BLaER1 treated with 17β-estradiol and CSF1 and Interleukin-3, amounts not matched to agents 10 nM and 100 nM (cell line): ENCODE measurements around the gene RAPSN.

Experiments used
- H3K27ac ChIP-seq, 11 experiments: shearing (Covaris generic); formaldehyde crosslinking; 2 replicates each; pipeline ENCODE4 v1.8.1; 2022
- H3K27me3 ChIP-seq, 11 experiments: shearing (Covaris generic); formaldehyde crosslinking; 2 replicates each; pipeline ENCODE4 v1.8.1; 2022
- H3K36me3 ChIP-seq, 11 experiments: shearing (Covaris generic); formaldehyde crosslinking; 2 replicates each; pipeline ENCODE4 v1.8.1; 2022
- H3K4me1 ChIP-seq, 10 experiments: shearing (Covaris generic); formaldehyde crosslinking; 2 replicates each; pipeline ENCODE4 v1.8.1; 2022
- H3K4me2 ChIP-seq, 11 experiments: shearing (Covaris generic); formaldehyde crosslinking; 2 replicates each; pipeline ENCODE4 v1.8.1; 2022
- H3K4me3 ChIP-seq, 10 experiments: shearing (Covaris generic); formaldehyde crosslinking; 2 replicates each; pipeline ENCODE4 v1.8.1; 2022
- H3K9ac ChIP-seq, 11 experiments: shearing (Covaris generic); formaldehyde crosslinking; 2 replicates each; pipeline ENCODE4 v1.8.1; 2022
- H3K9me3 ChIP-seq, 11 experiments: shearing (Covaris generic); formaldehyde crosslinking; replicated peaks in 1 of 11; 2 replicates each; pipeline ENCODE4 v1.8.1; 2022
- H4K20me1 ChIP-seq, 11 experiments: shearing (Covaris generic); formaldehyde crosslinking; 2 replicates each; pipeline ENCODE4 v1.8.1; 2022
- Cebpa-rat ChIP-seq, 11 experiments: shearing (Covaris generic); IDR thresholded peaks; 2 replicates each; pipeline ENCODE4 v1.8.1; 2022

Gene RAPSN

GRCh38 chr11:47487421-47487820 is 38.5 kb upstream of the RAPSN start:
- no peak overlapping the region for H3K9ac ChIP-seq
- H4K20me1 ChIP-seq = peaks cover 45 to 87% (median 68%) of the 10 kb centered on the region in 11 experiments; a peak in 21 of 22 replicates
- TF ChIP-seq Cebpa-rat (IDR thresholded peaks at IDR 0.05) = no peak
- no peaks in the 10 kb centered on the region for H3K27me3 ChIP-seq
- H3K9me3 ChIP-seq = no peaks in the 10 kb centered on the region
- no peak overlapping the region for H3K4me2 ChIP-seq
- peaks cover 77 to 94% (median 87%) of the 10 kb centered on the region in 11 experiments for H3K36me3 ChIP-seq
- H3K27ac ChIP-seq = no peak overlapping the region; a peak in 1 of 22 replicates
- no peak overlapping the region for H3K4me3 ChIP-seq
- peaks cover 0 to 43% (median 4%) of the 10 kb centered on the region in 10 experiments; a peak in 9 of 20 replicates for H3K4me1 ChIP-seq

- peaks cover 26 to 83% (median 45%) of the 10 kb centered on the region in 11 experiments; a peak in 21 of 22 replicates for H4K20me1 ChIP-seq
- peak in 6 of 11 experiments; percentile 32 to 52 (median 36); a peak in 5 of 22 replicates for TF ChIP-seq Cebpa-rat (IDR thresholded peaks at IDR 0.05)
- H3K27ac ChIP-seq = no peak overlapping the region
- H3K4me3 ChIP-seq = no peak overlapping the region
- H3K9ac ChIP-seq = no peak overlapping the region
- H3K4me2 ChIP-seq = peak overlapping the region in 2 of 11 experiments; percentile 50 to 57; a peak in 2 of 22 replicates
- H3K4me1 ChIP-seq = peaks cover 0 to 47% (median 22%) of the 10 kb centered on the region in 10 experiments; a peak in 16 of 20 replicates
- peaks cover 91 to 100% (median 96%) of the 10 kb centered on the region in 11 experiments for H3K36me3 ChIP-seq
- H3K27me3 ChIP-seq = no peaks in the 10 kb centered on the region
- H3K9me3 ChIP-seq = no peaks in the 10 kb centered on the region
These were observed 36.2 kb upstream of the RAPSN start for GRCh38 chr11:47485107-47485506.

- Histone ChIP-seq H3K4me3 (no peak overlapping the region), H4K20me1 (peaks cover 10 to 76% (median 34%) of the 10 kb centered on the region in 11 experiments; a peak in 19 of 22 replicates), H3K4me2 (peak overlapping the region in 3 of 11 experiments; percentile 19 to 66 (median 57); a peak in 5 of 22 replicates), H3K36me3 (peaks cover 95 to 100% (median 97%) of the 10 kb centered on the region in 11 experiments), H3K27ac (peak overlapping the region in 5 of 11 experiments; percentile 8 to 34 (median 15); a peak in 6 of 22 replicates), H3K4me1 (peaks cover 0 to 47% (median 22%) of the 10 kb centered on the region in 10 experiments; a peak in 16 of 20 replicates), H3K9me3 (no peaks in the 10 kb centered on the region), H3K9ac (no peak overlapping the region), H3K27me3 (no peaks in the 10 kb centered on the region)
- no peak for TF ChIP-seq Cebpa-rat (IDR thresholded peaks at IDR 0.05)
These were observed 34.5 kb upstream of the RAPSN start for GRCh38 chr11:47483457-47483856.

GRCh38 chr11:47480762-47481161 is 31.8 kb upstream of the RAPSN start:
- Histone ChIP-seq H3K36me3 (peaks cover 97 to 100% (median 98%) of the 10 kb centered on the region in 11 experiments), H4K20me1 (peaks cover 0 to 82% (median 36%) of the 10 kb centered on the region in 11 experiments; a peak in 16 of 22 replicates)

GRCh38 chr11:47478651-47479329 is 29.9 kb upstream of the RAPSN start:
- Histone ChIP-seq H4K20me1 (peaks cover 7 to 83% (median 36%) of the 10 kb centered on the region in 11 experiments; a peak in 17 of 22 replicates), H3K4me2 (no peak overlapping the region), H3K36me3 (peaks cover 99 to 100% (median 100%) of the 10 kb centered on the region in 11 experiments), H3K9me3 (no peaks in the 10 kb centered on the region), H3K4me1 (peaks cover 0 to 40% (median 23%) of the 10 kb centered on the region in 10 experiments; a peak in 16 of 20 replicates), H3K27ac (peak overlapping the region in 4 of 11 experiments; percentile 2 to 81 (median 77); a peak in 6 of 22 replicates), H3K9ac (peak overlapping the region in 1 of 11 experiments; percentile 11; a peak in 1 of 22 replicates), H3K4me3 (no peak overlapping the region), H3K27me3 (no peaks in the 10 kb centered on the region)
- no peak for TF ChIP-seq Cebpa-rat (IDR thresholded peaks at IDR 0.05)

More at GRCh38 chr11:47480762-47481161, 31.8 kb upstream of the RAPSN start:
- Histone ChIP-seq H3K9me3 (no peaks in the 10 kb centered on the region), H3K4me1 (peaks cover 0 to 57% (median 25%) of the 10 kb centered on the region in 10 experiments; a peak in 16 of 20 replicates), H3K27ac (peak overlapping the region in 9 of 11 experiments; percentile 9 to 83 (median 69); a peak in 16 of 22 replicates), H3K4me3 (no peak overlapping the region), H3K9ac (peak overlapping the region in 6 of 11 experiments; percentile 3 to 63 (median 48); a peak in 7 of 22 replicates), H3K4me2 (peak overlapping the region in 5 of 11 experiments; percentile 27 to 52 (median 28); a peak in 7 of 22 replicates), H3K27me3 (no peaks in the 10 kb centered on the region)
- peak in 9 of 11 experiments; percentile 22 to 90 (median 79); a peak in 15 of 22 replicates for TF ChIP-seq Cebpa-rat (IDR thresholded peaks at IDR 0.05)

- peaks cover 0 to 30% (median 20%) of the 10 kb centered on the region in 10 experiments; a peak in 16 of 20 replicates for H3K4me1 ChIP-seq
- no peak overlapping the region for H3K4me3 ChIP-seq
- peak overlapping the region in 2 of 11 experiments; percentile 4; a peak in 1 of 22 replicates for H3K4me2 ChIP-seq
- peaks cover 99 to 100% (median 100%) of the 10 kb centered on the region in 11 experiments for H3K36me3 ChIP-seq
- no peak overlapping the region; a peak in 1 of 22 replicates for H3K9ac ChIP-seq
- no peak for TF ChIP-seq Cebpa-rat (IDR thresholded peaks at IDR 0.05)
- no peaks in the 10 kb centered on the region for H3K27me3 ChIP-seq
- peak overlapping the region in 2 of 11 experiments; percentile 12 to 26; a peak in 3 of 22 replicates for H3K27ac ChIP-seq
- H4K20me1 ChIP-seq = peaks cover 13 to 84% (median 38%) of the 10 kb centered on the region in 11 experiments; a peak in 17 of 22 replicates
- H3K9me3 ChIP-seq = no peaks in the 10 kb centered on the region
These were observed 28.8 kb upstream of the RAPSN start for GRCh38 chr11:47477753-47478152.

GRCh38 chr11:47477323-47477722 is 28.4 kb upstream of the RAPSN start:
- Histone ChIP-seq H3K4me1 (peaks cover 0 to 26% (median 18%) of the 10 kb centered on the region in 10 experiments; a peak in 16 of 20 replicates), H4K20me1 (peaks cover 13 to 85% (median 39%) of the 10 kb centered on the region in 11 experiments; a peak in 17 of 22 replicates), H3K27me3 (no peaks in the 10 kb centered on the region), H3K4me3 (no peak overlapping the region), H3K9me3 (no peaks in the 10 kb centered on the region), H3K9ac (no peak overlapping the region; a peak in 1 of 22 replicates), H3K4me2 (peak overlapping the region in 1 of 11 experiments; percentile 6; a peak in 1 of 22 replicates), H3K27ac (peak overlapping the region in 2 of 11 experiments; percentile 12 to 26; a peak in 2 of 22 replicates), H3K36me3 (peaks cover 99 to 100% (median 100%) of the 10 kb centered on the region in 11 experiments)
- no peak for TF ChIP-seq Cebpa-rat (IDR thresholded peaks at IDR 0.05)

GRCh38 chr11:47470671-47471070 is 21.7 kb upstream of the RAPSN start:
- Histone ChIP-seq H3K36me3 (peaks cover 95 to 100% (median 100%) of the 10 kb centered on the region in 11 experiments), H3K4me2 (no peak overlapping the region), H4K20me1 (peaks cover 28 to 100% (median 65%) of the 10 kb centered on the region in 11 experiments; a peak in 21 of 22 replicates), H3K27ac (no peak overlapping the region), H3K9me3 (no peaks in the 10 kb centered on the region), H3K27me3 (no peaks in the 10 kb centered on the region), H3K9ac (0 out of 22 replicates have a peak overlapping the region, but pooled peaks of 1 of the 11 experiments have one; percentile 1), H3K4me1 (peaks cover 0 to 14% (median 0%) of the 10 kb centered on the region in 10 experiments; a peak in 2 of 20 replicates), H3K4me3 (no peak overlapping the region)
- TF ChIP-seq Cebpa-rat (IDR thresholded peaks at IDR 0.05) = no peak
